ENCODE measurements around the gene SNRPA.
"Not testable (repeated sequence)": the region's sequence is repeated elsewhere in the genome, so short reads cannot be mapped to it uniquely, and the experiment has no call there.

SNRPA gene

GRCh38 chr19:40721936-40722661 is 28.9 kb upstream of the SNRPA start:
- no peak for DNase-seq (ENCODE audit: low spot score)

- DNase-seq (ENCODE audit: low spot score) = no peak
These were observed 27.2 kb upstream of the SNRPA start for GRCh38 chr19:40723661-40724254.

GRCh38 chr19:40724315-40724714 is 26.7 kb upstream of the SNRPA start:
- DNase-seq (ENCODE audit: low spot score) = no peak

- DNase-seq (ENCODE audit: low spot score) = no peak
These were observed 26.1 kb upstream of the SNRPA start for GRCh38 chr19:40724855-40725254.

- DNase-seq (ENCODE audit: low spot score) = no peak
These were observed 24.7 kb upstream of the SNRPA start for GRCh38 chr19:40726279-40726678.

GRCh38 chr19:40730065-40730464 is 20.9 kb upstream of the SNRPA start:
- DNase-seq (ENCODE audit: low spot score) = not testable (repeated sequence)

- DNase-seq (ENCODE audit: low spot score) = not testable (repeated sequence)
These were observed 18.7 kb upstream of the SNRPA start for GRCh38 chr19:40732304-40732703.

- DNase-seq (ENCODE audit: low spot score) = no peak
These were observed 17.9 kb upstream of the SNRPA start for GRCh38 chr19:40733149-40733548.

- DNase-seq (ENCODE audit: low spot score) = no peak
These were observed 15.8 kb upstream of the SNRPA start for GRCh38 chr19:40735013-40735771.

- DNase-seq (ENCODE audit: low spot score) = no peak
These were observed 14.3 kb upstream of the SNRPA start for GRCh38 chr19:40736661-40737060.

- no peak for DNase-seq (ENCODE audit: low spot score)
These were observed 13.8 kb upstream of the SNRPA start for GRCh38 chr19:40737102-40737644.

GRCh38 chr19:40739030-40739839 is 11.8 kb upstream of the SNRPA start:
- DNase-seq (ENCODE audit: low spot score) = no peak

- no peak for DNase-seq (ENCODE audit: low spot score)
These were observed 10.9 kb upstream of the SNRPA start for GRCh38 chr19:40739871-40740703.

- DNase-seq (ENCODE audit: low spot score) = no peak
These were observed 10.3 kb upstream of the SNRPA start for GRCh38 chr19:40740747-40741146.

GRCh38 chr19:40741527-40742390 is 9.2 kb upstream of the SNRPA start:
- no peak for DNase-seq (ENCODE audit: low spot score)

GRCh38 chr19:40742477-40742876 is 8.5 kb upstream of the SNRPA start:
- DNase-seq (ENCODE audit: low spot score) = no peak

- no peak for DNase-seq (ENCODE audit: low spot score)
These were observed 8.1 kb upstream of the SNRPA start for GRCh38 chr19:40742886-40743285.

GRCh38 chr19:40743926-40744325 is 7.1 kb upstream of the SNRPA start:
- DNase-seq (ENCODE audit: low spot score) = no peak

GRCh38 chr19:40744554-40745401 is 6.2 kb upstream of the SNRPA start:
- no peak for DNase-seq (ENCODE audit: low spot score)
